A549 (cell line): ENCODE measurements around the gene ARHGAP18. TPM values are rescaled to one million over a fixed set of nuclear protein-coding genes. Genes with fewer than 3 reads are reported as not detected.

ENCODE experiments used
- ATAC-seq, 2 experiments: fragments of 200-7000 bp in 1 of 2; fragments of >200 bp in 1 of 2; cut with Nextera tagmentation in 1 of 2; cut with Tn5 transposase in 1 of 2; 3 replicates each; pipeline versions ENCODE4 v1.8.0 to v1.9.1; 2018 to 2020; ENCODE audit warnings: mild to moderate bottlenecking in 1 of 2, moderate library complexity in 1 of 2
- CTCF ChIA-PET: fragments of 300-600 bp; sonication (Branson Sonifier 250); formaldehyde crosslinking; extraction: SDS; loops from one replicate; lab custom pipeline; 2021; ENCODE audit warnings: antibody characterized with exemption, inconsistent platforms; lab: Yijun Ruan, JAX
- POLR2A ChIA-PET: fragments of 350-600 bp; formaldehyde crosslinking; extraction: SDS; loops from one replicate; lab custom pipeline; 2021; ENCODE audit warnings: antibody characterized with exemption, inconsistent platforms; lab: Yijun Ruan, JAX
- DNase-seq, 2 experiments: peaks; one replicate each; pipeline versions ENCODE4 v3.0.0 to v3.0.0-alpha.2; 2011 to 2016; ENCODE audit warnings: low read depth in 1 of 2, low spot score in 1 of 2
- FAIRE-seq: peaks from 2 replicates; lab custom pipeline; 2011; peaks lifted over from hg19 to GRCh38; lab: Jason Lieb, UNC
- H3K27ac ChIP-seq, 2 experiments: fragments of >200 bp; sonication (Bioruptor Twin); formaldehyde crosslinking; 3 replicates each; pipeline ENCODE4 v1.5.1; 2016 to 2017
- H3K4me1 ChIP-seq: fragments of >200 bp; sonication (Bioruptor Twin); formaldehyde crosslinking; 3 replicates; pipeline ENCODE4 v1.6.1; 2016
- H3K4me2 ChIP-seq: fragments of >200 bp; sonication (Bioruptor Twin); formaldehyde crosslinking; 3 replicates; pipeline ENCODE4 v1.6.1; 2016
- H3K4me3 ChIP-seq: fragments of >200 bp; sonication (Bioruptor Twin); formaldehyde crosslinking; 3 replicates; pipeline ENCODE4 v1.5.1; 2016
- H3K9me3 ChIP-seq: fragments of >200 bp; sonication (Bioruptor Twin); formaldehyde crosslinking; 3 replicates; pipeline ENCODE4 v1.6.1; 2016
- BCL3 ChIP-seq: fragments of >200 bp; sonication (Bioruptor Twin); formaldehyde crosslinking; IDR thresholded peaks from 3 replicates; pipeline ENCODE4 v1.6.1; 2016
- BHLHE40 ChIP-seq: IDR thresholded peaks from 2 replicates; pipeline ENCODE4 v1.6.1; 2012; ENCODE audit warnings: low read depth, low read length, inconsistent platforms
- CBX8 ChIP-seq: fragments of 200-600 bp; sonication (generic); IDR thresholded peaks from 2 replicates; pipeline ENCODE4 v1.6.1; 2016
- CHD4 ChIP-seq: fragments of 200-600 bp; sonication (generic); IDR thresholded peaks from 2 replicates; pipeline ENCODE4 v1.6.1; 2016; ENCODE audit warnings: antibody characterized with exemption, mild to moderate bottlenecking, borderline replicate concordance
- E2F6 ChIP-seq: IDR thresholded peaks from 2 replicates; pipeline ENCODE4 v1.6.1; 2012; ENCODE audit warnings: low read depth, borderline replicate concordance
- EHMT2 ChIP-seq: fragments of 200-600 bp; sonication (generic); IDR thresholded peaks from 2 replicates; pipeline ENCODE4 v1.6.1; 2016; ENCODE audit warnings: antibody characterized with exemption, low read depth, mild to moderate bottlenecking, moderate library complexity
- ELK1 ChIP-seq: fragments of 150-350 bp; IDR thresholded peaks from 2 replicates; pipeline ENCODE4 v1.6.1; 2014; ENCODE audit warnings: low read depth, mild to moderate bottlenecking, low read length
- GATA3 ChIP-seq: IDR thresholded peaks from 2 replicates; pipeline ENCODE4 v1.6.1; 2012; ENCODE audit warnings: borderline replicate concordance
- HDAC2 ChIP-seq: fragments of 200-600 bp; sonication (generic); IDR thresholded peaks from 2 replicates; pipeline ENCODE4 v1.6.1; 2016
- HES2 ChIP-seq: fragments of >200 bp; sonication (Bioruptor Twin); formaldehyde crosslinking; IDR thresholded peaks from 2 replicates; pipeline ENCODE4 v1.6.1; 2016
- HMGXB4 ChIP-seq: fragments of 250-450 bp; sonication (Bioruptor Pico); IDR thresholded peaks from 2 replicates; pipeline ENCODE4 v1.5.0; 2021; ENCODE audit warnings: mild to moderate bottlenecking, moderate library complexity, borderline replicate concordance
- JUN ChIP-seq, 2 experiments: fragments of >200 bp; sonication (Bioruptor Twin); formaldehyde crosslinking; IDR thresholded peaks; 2 replicates in 1 of 2; 3 replicates in 1 of 2; pipeline ENCODE4 v1.6.1; 2016 to 2017
- KDM1A ChIP-seq: fragments of 200-600 bp; sonication (generic); IDR thresholded peaks from 2 replicates; pipeline ENCODE4 v1.6.1; 2016; ENCODE audit warnings: low read depth, mild to moderate bottlenecking
- MAFK ChIP-seq: fragments of 450-650 bp; IDR thresholded peaks from 2 replicates; pipeline ENCODE4 v1.6.1; 2014; ENCODE audit not compliant: partially characterized antibody
- NPAS2 ChIP-seq: fragments of 250-450 bp; sonication (Bioruptor Pico); IDR thresholded peaks from 2 replicates; pipeline ENCODE4 v1.8.0; 2022; ENCODE audit warnings: mild to moderate bottlenecking, moderate library complexity, borderline replicate concordance
- NR3C1 ChIP-seq: fragments of >200 bp; sonication (Bioruptor Twin); formaldehyde crosslinking; IDR thresholded peaks from 3 replicates; pipeline ENCODE4 v1.6.1; 2017
- PHF8 ChIP-seq: fragments of 200-600 bp; sonication (generic); IDR thresholded peaks from 2 replicates; pipeline ENCODE4 v1.6.1; 2016; ENCODE audit warnings: low read depth, mild to moderate bottlenecking, antibody characterized with exemption, moderate library complexity, borderline replicate concordance
- POLR2AphosphoS2 ChIP-seq: conservative IDR thresholded peaks from 2 replicates; pipeline ENCODE4 v1.6.1; 2012; ENCODE audit warnings: low read length, improper control_type of control experiment, inconsistent platforms
- RAD21 ChIP-seq, 2 experiments: fragments of >200 bp in 1 of 2; sonication (Bioruptor Twin) in 1 of 2; formaldehyde crosslinking in 1 of 2; IDR thresholded peaks in 1 of 2; conservative IDR thresholded peaks in 1 of 2; 2 replicates in 1 of 2; 3 replicates in 1 of 2; pipeline ENCODE4 v1.6.1; 2012 to 2018; ENCODE audit warnings: inconsistent platforms in 1 of 2
- RARB ChIP-seq: fragments of 250-450 bp; sonication (Bioruptor Pico); IDR thresholded peaks from 2 replicates; pipeline ENCODE4 v1.8.0; 2021; ENCODE audit warnings: mild to moderate bottlenecking, moderate library complexity
- RCOR1 ChIP-seq: fragments of 150-350 bp; IDR thresholded peaks from 2 replicates; pipeline ENCODE4 v1.6.1; 2014; ENCODE audit warnings: antibody characterized with exemption, low read length, low read depth
- RFX5 ChIP-seq: fragments of 450-650 bp; IDR thresholded peaks from 2 replicates; pipeline ENCODE4 v1.7.1; 2014; ENCODE audit warnings: antibody characterized with exemption, mild to moderate bottlenecking, moderate library complexity
- RNF2 ChIP-seq: fragments of 200-600 bp; sonication (generic); IDR thresholded peaks from 2 replicates; pipeline ENCODE4 v1.6.1; 2016; ENCODE audit warnings: low read depth, mild to moderate bottlenecking, antibody characterized with exemption, moderate library complexity, borderline replicate concordance
- SMC3 ChIP-seq: fragments of >200 bp; sonication (Bioruptor Twin); formaldehyde crosslinking; IDR thresholded peaks from 3 replicates; pipeline ENCODE4 v1.6.1; 2018; ENCODE audit warnings: inconsistent platforms
- USF2 ChIP-seq: fragments of 450-650 bp; IDR thresholded peaks from 2 replicates; pipeline ENCODE4 v1.6.1; 2014; ENCODE audit warnings: antibody characterized with exemption
- ZC3H11A ChIP-seq: fragments of 450-650 bp; IDR thresholded peaks from 2 replicates; pipeline ENCODE4 v1.6.1; 2014; ENCODE audit warnings: antibody characterized with exemption, mild to moderate bottlenecking
- ZFP36 ChIP-seq: fragments of 450-650 bp; IDR thresholded peaks from 2 replicates; pipeline ENCODE4 v1.6.1; 2014; ENCODE audit warnings: borderline replicate concordance; ENCODE audit not compliant: partially characterized antibody
- ZNF302 ChIP-seq: fragments of 250-450 bp; sonication (Bioruptor Pico); IDR thresholded peaks from 2 replicates; pipeline ENCODE4 v1.9.0; 2021; ENCODE audit warnings: inconsistent platforms, mild to moderate bottlenecking, moderate library complexity
- WGBS: methylation state at CpG from one replicate; pipeline ENCODE4 v1.1.6; 2017; ENCODE audit errors: missing lambda C conversion rate; 5-methylcytosine and 5-hydroxymethylcytosine counted together
- polyA plus RNA-seq, 4 experiments: library from polyadenylated mRNA; depleted of rRNA in 3 of 4; stranded (reverse); fragments of >200 nt; fragmentation: RNase III in 1 of 4; extraction: RNeasy Plus Mini Kit Qiagen cat#74134 plus additional on column Dnase treatment in 1 of 4; gene quantifications; 2 replicates in 3 of 4; 3 replicates in 1 of 4; pipeline ENCODE4 v1.2.3, GENCODE V29; 2011 to 2017

Gene ARHGAP18
- polyA plus RNA-seq, 2 of the 4 experiments (the other 2 are of a cell fraction) = 11.2 to 16.7 TPM

GRCh38 chr6:129747588-129748112 is 37.7 kb upstream of the ARHGAP18 start:
- H3K4me1 ChIP-seq = peaks cover 28% of the 10 kb centered on the region
- CTCF ChIA-PET = interaction anchor here (0.9 kb wide), 1 partner anchor 274 kb away, joined by 3 read pairs; no protein-coding TSS in a partner anchor
- POLR2A ChIA-PET = no interaction called here
- ATAC-seq = no peak
- no peak for TF ChIP-seq PHF8
- TF ChIP-seq POLR2AphosphoS2 = no peak
- TF ChIP-seq NPAS2 (CRISPR knock-in tag) = no peak
- no peak for TF ChIP-seq ZFP36
- TF ChIP-seq HDAC2 = no peak
- no peak for TF ChIP-seq RAD21 (conservative IDR thresholded peaks at IDR 0.05 in 1 of 2, IDR thresholded peaks at IDR 0.05 in 1 of 2)
- no peak for TF ChIP-seq CBX8
- TF ChIP-seq BCL3 = no peak
- TF ChIP-seq SMC3 = no peak
- TF ChIP-seq RNF2 = no peak
- no peak for TF ChIP-seq JUN (IDR thresholded peaks at IDR 0.05)
- TF ChIP-seq GATA3 = no peak
- TF ChIP-seq RFX5 = no peak
- no peak for TF ChIP-seq HES2
- no peak for TF ChIP-seq CHD4
- TF ChIP-seq BHLHE40 = no peak
- TF ChIP-seq HMGXB4 = no peak
- TF ChIP-seq NR3C1 = no peak
- no peak for TF ChIP-seq MAFK
- no peak for TF ChIP-seq E2F6
- TF ChIP-seq, all 56 proteins: peak for 0
- FAIRE-seq (no peak), DNase-seq (no peak)
- H3K4me2 ChIP-seq = no peak overlapping the region; the same call in 2 of the 3 replicates
- H3K4me3 ChIP-seq = no peak overlapping the region
- H3K9me3 ChIP-seq = no peaks in the 10 kb centered on the region
- H3K27ac ChIP-seq = no peak overlapping the region
- WGBS = 35% methylated on average over 4 of the region's 4 CpGs

GRCh38 chr6:129744880-129745237 is 34.9 kb upstream of the ARHGAP18 start:
- whole genome bisulfite sequencing = 74% methylated on average over 6 of the region's 6 CpGs

More at GRCh38 chr6:129744880-129745237, 34.9 kb upstream of the ARHGAP18 start:
- DNase-seq = no peak
- ATAC-seq = no peak
- no peak for FAIRE-seq
- Histone ChIP-seq H3K4me3 (no peak overlapping the region), H3K9me3 (no peaks in the 10 kb centered on the region), H3K4me1 (peaks cover 27% of the 10 kb centered on the region), H3K27ac (no peak overlapping the region), H3K4me2 (peak overlapping the region; percentile 1; the same call in 2 of the 3 replicates)
- ChIA-PET CTCF (interaction anchor here (0.8 to 4.9 kb wide), 5 partner anchors 11 to 277 kb away, joined by 3 to 25 read pairs (median 3); no protein-coding TSS in a partner anchor), POLR2A (no interaction called here)
- TF ChIP-seq KDM1A (no peak), RCOR1 (no peak), USF2 (no peak), JUN (IDR thresholded peaks at IDR 0.05) (no peak), RARB (CRISPR knock-in tag) (no peak), BCL3 (no peak), EHMT2 (no peak), ELK1 (no peak), CBX8 (no peak), RNF2 (no peak), ZC3H11A (no peak), ZNF302 (CRISPR knock-in tag) (no peak), NR3C1 (no peak), PHF8 (no peak)
